Posterior vena cava (tissue), 2 donors: ENCODE data around the gene D2HGDH. TPM values are rescaled to one million over a fixed set of nuclear protein-coding genes. Genes with fewer than 3 reads are reported as not detected.

Experiments used
- DNase-seq: peaks from one replicate; pipeline ENCODE4 v3.0.0-alpha.2; 2020; ENCODE audit warnings: low spot score
- intact Hi-C, 2 donors: fragments of 100-400 bp; cut with DNase I; formaldehyde crosslinking; loops; one replicate each; pipeline versions ENCODE4 v1.14.1 to v1.14.2; 2022 to 2023
- total RNA-seq, 2 donors: library from RNA; stranded (reverse); fragmentation: NEBNext Ultra II Directional; extraction: Animal tissue kit (Norgen Biotek cat#: 25700); gene quantifications; one replicate each; pipeline ENCODE4 v1.2.1, GENCODE V29; 2021
- donor health status: DM: yes; HTN: yes; CAD: no.
- donor health status: DM: yes; HTN: yes; CAD: no.

Gene D2HGDH
- total RNA-seq, 2 donors from 2014 or later: 12.4 to 18.8 TPM

DNA sequence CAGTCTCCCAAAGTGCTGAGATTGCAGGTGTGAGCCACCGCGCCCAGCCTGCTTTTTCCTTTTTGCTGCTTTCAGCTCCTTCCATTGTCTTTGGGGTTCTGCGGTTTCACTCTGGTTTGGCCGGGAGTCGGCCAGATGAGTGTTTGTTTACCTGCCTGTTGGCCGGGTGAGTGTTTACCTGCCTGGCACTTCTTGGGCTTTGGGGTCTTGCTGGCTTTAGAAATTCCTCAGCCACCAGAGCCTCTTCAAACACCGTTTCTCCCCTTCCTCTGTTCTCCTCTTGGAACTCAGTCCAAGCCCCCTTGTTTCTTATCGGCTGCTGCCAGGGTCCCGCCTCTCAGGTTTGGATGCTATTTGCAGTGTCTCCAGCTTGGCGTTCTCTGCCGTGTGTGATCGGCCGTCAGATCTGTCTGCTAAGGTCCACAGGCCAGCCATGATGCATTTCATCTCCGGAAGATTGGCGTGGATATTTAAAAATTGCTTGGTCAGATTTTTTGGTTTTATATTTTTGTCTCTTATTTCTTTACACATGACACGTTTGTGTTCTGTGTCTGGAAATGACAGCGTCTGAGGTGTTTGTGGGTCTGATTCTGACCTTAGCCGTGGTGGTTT, 28.0 kb downstream of the D2HGDH start:
- DNase-seq: peak; percentile 70
- intact Hi-C loops: no loop called here

DNA sequence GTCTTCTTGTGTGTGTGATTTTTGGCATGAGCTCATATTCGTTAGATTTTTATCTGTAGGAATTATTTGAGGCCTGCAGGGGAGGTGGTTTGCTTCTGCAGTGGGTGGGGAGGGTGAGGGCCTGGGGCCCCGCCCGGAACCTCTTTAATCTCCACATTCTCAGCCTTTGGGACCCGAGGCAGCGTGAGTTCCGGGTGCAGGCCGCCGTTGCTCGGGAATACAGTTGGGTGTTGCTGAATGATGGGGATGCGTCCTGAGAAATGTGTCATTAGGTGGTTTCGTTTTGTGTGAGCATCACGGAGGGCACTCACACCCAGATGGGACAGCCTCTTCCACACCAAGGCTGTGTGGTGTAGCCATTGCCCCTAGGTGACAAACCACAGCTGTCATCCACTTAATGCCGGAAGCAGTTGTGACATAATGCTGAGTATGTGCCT, 28.5 kb downstream of the D2HGDH start:
- intact Hi-C loops: no loop called here
- peak; percentile 58 for DNase-seq

DNA sequence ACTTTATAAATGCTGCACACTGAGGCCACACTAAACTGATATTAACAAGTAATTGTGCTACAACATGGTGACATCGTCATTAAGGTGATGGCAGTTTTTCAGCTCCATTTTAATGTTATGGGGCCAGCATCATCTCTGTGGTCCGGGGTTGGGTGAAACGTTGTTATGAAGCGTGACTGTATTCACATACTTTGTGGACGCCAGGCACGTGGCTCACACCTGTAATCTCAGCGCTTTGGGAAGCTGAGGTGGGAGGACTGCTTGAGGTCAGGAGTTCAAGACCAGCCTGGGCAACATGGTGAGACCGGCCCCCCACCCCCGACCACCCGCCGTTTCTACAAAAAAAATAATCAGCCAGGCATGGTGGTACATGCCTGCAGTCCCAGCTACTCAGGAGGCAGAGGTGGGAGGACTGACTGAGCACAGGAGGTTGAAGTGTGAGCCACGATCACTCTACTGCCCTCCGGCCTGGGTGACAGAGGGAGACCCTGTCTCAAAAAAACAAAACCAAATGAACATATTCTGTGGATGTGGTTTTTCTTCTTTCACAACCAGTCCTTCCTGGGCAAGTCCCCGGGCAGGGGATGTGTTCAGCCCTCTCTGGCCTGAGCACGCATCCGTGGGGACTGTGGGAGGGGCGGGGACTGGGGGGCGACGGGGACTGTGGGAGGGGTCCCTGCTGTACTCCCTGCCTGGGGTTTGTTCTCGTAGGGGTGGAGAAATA, 29.3 kb downstream of the D2HGDH start:
- intact Hi-C loops: no loop called here
- DNase-seq: no peak

GRCh38 chr2:241764275-241765241, 30.1 kb downstream of the D2HGDH start:
- peak; percentile 70 for DNase-seq
- intact Hi-C loops: no loop called here

DNA sequence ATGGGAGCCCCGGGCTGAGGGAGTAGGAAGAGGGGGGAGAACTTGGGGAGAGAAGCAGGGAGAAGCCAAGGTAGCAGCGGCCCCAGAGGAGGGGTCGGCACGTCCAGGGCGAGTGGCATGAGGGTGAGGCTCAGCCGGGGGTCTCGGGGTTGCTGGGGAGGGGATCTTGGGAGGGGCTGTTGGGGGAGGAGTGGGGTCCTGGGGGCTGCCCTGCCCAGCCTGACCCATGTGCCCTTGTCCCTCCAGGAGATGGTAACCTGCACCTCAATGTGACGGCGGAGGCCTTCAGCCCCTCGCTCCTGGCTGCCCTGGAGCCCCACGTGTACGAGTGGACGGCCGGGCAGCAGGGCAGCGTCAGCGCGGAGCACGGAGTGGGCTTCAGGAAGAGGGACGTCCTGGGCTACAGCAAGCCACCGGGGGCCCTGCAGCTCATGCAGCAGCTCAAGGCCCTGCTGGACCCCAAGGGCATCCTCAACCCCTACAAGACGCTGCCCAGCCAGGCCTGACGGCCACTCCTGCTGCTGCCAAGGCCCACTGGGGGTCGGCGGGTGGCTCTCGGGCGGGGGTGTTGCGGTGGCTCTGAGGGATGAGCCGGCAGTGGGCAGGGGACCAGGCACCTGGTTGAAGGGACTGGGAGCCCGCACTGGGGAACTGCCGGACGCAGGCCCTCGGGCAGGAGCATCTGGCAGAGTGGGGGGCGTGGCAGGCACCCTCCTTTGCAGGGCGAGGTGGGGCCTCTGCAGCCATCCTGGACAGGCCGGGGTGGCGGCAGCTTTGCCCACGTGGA, 33.2 kb downstream of the D2HGDH start:
- DNase-seq: peak; percentile 80
- intact Hi-C loops: no loop called here

- intact Hi-C loops: no loop called here
- peak; percentile 71 for DNase-seq
These were observed 33.9 kb downstream of the D2HGDH start for GRCh38 chr2:241768251-241768711.

GRCh38 chr2:241768850-241769249, 34.4 kb downstream of the D2HGDH start:
- intact Hi-C loops: no loop called here
- DNase-seq: no peak

DNA sequence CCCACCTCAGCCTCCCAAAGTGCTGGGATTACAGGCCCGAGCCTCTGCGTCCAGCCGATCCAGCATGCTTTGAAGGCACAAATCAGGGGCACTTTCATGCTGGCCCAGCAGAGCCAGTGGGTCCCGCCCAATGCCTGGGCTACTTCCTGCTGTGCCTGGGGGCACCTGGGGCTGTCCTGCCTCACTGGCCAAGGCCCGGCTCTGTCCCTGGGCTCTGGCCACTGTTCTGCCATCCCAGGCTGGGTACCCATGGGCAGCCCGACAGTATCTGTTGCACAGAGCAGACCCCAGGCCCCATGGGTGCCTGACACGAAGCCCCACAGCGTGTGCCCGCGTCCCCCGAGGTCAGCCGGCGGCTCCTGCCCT, 35.4 kb downstream of the D2HGDH start:
- DNase-seq: no peak
- intact Hi-C loops: loop anchor here in 1 of 2 donors (10.0 kb wide), 1 partner anchor 105 kb away; no protein-coding TSS in a partner anchor

- intact Hi-C loops: loop anchor here in 1 of 2 donors (10.0 kb wide), 1 partner anchor 104 kb away; no protein-coding TSS in a partner anchor
- peak; percentile 78 for DNase-seq
These were observed 35.9 kb downstream of the D2HGDH start for GRCh38 chr2:241770185-241770935.

DNA sequence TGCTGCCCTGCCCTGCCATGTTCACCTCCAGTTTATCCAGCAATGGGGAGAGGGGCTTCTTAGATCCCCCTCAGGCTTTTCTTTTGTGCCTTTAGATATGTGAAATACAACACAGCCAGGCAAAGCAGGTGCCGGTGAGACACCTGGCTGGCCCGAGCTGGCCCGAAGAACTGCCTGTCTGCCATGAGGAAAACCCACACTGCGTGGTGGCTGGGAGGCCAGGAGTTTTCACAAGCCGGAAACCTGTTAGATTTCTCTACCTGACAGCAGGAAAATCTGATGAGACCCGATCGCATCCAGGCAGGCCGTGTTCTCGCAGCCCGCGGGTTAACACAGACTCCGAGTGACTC, 36.5 kb downstream of the D2HGDH start:
- intact Hi-C loops: loop anchor here in 1 of 2 donors (10.0 kb wide), 1 partner anchor 104 kb away; no protein-coding TSS in a partner anchor
- no peak for DNase-seq

DNA sequence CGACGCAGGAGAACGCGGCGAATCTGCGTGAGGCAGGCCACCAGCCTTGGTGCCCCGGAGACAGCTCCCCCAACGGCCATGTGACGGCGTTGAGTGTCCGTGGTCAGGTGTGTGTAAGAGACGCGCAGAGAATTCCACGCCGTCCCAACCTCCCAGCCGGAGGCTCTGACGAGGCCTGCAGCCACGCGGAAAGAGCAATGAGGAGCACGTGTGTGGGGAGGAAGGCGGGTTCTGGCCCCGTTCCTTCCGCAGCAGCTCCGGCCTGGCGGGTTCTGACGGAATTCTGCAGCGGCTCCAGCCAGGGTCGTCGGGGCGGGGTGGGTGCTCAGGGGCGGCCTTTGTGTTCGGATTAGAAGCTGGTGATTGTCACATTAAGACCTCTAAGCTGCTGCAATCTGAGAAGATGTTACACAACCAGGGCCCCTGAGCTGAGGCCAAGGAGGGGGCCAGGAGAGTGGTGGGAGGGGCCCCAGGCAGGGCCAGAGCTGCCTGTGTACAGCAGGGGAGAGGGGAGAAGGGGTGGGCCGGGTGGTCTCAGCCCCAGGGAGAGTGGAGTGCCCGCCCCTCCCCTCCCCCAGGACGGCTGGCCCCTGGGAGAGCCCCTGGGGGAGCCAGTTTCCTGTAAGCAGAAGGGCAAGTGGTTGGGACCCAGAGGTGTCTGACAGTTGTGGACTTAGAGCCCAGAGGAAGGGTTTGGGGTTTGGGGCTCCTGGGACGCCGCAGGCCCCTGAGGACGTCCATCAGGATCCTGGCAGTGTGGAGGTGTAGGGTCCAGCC, 37.0 kb downstream of the D2HGDH start:
- intact Hi-C loops: loop anchor here in 1 of 2 donors (10.0 kb wide), 1 partner anchor 103 kb away; no protein-coding TSS in a partner anchor
- peak; percentile 86 for DNase-seq

DNA sequence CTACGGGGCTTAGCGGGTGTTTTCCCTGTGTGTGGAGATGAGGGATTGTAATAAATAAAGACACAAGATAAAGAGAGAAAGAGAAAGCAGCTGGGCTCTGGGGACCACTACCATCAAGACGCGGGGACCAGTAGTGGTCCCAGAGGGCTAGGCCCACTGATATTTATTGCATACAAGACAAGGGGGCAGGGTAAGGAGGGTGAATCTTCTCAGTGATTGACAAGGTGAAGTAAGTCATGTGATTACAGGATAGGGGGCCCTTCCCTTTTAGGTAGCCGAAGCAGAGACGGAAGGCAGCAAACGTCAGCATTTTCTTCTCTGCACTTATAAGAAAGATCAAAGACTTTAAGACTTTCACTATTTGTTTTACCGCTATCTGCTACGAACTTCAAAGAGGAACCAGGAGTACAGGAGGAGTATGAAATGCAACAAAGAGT, 37.7 kb downstream of the D2HGDH start:
- intact Hi-C loops: loop anchor here in 1 of 2 donors (10.0 kb wide), 1 partner anchor 103 kb away; no protein-coding TSS in a partner anchor
- no peak for DNase-seq

DNA sequence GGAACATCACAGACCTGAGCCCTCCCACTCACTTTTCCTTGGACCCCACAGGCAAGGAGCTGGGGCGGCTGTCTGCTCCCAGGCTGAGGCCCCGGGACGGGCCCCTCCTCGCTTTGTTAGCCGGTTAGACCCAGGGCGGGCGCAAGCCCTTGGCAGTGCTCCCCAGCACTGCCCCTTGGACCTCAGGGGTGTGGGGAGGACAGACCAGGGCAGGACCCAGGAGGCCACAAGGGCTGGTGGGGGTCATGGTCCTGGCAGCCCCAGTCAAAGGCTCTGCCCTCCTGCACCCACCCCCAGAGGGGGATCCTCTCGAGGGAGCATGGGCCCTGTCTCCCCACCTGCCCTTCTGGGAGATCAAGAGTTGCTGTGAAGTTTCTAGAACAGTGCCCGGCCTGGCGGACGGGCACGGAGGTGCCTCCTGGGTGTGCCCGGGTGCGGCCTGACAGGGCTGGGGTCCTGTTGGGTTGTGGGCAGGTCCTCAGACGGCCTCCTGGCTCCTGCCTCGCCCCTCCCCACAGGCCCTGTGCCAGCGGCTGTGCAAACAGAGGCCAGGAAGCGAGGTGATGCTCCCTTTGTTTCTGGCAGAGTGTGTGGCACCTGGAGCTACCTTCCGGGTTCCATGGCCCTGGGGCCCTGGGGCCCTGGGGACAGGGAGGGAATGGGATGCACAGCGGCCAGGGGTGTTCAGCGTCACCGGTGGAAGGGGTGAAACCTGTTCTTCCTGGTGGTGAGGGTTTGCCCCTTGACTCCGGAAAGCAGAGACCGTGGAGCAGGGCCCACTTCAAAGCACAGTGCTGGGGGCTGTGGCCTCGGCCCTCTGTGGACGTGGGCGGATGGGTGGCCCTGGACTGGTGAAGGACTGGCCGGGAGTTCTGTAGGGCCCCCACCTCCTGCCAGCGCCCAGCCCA, 39.3 kb downstream of the D2HGDH start:
- DNase-seq: peak; percentile 73
- intact Hi-C loops: loop anchor here in 1 of 2 donors (10.0 kb wide), 1 partner anchor 101 kb away; no protein-coding TSS in a partner anchor

GRCh38 chr2:241774419-241775222, 40.2 kb downstream of the D2HGDH start:
- intact Hi-C loops: loop anchor here in 1 of 2 donors (10.0 kb wide), 1 partner anchor 100 kb away; no protein-coding TSS in a partner anchor
- peak; percentile 82 for DNase-seq
